HepG2 (cell line): ENCODE measurements around the gene CLASP1. TPM values are rescaled to one million over a fixed set of nuclear protein-coding genes. Genes with fewer than 3 reads are reported as not detected.
A peak's percentile ranks its signal among the peaks of the same experiment; 100 is the strongest.

ENCODE experiments used
- ATAC-seq: fragments of 200-7000 bp; cut with Tn5 transposase; 3 replicates; pipeline ENCODE4 v1.9.1; 2020; ENCODE audit warnings: mild to moderate bottlenecking, moderate library complexity
- BruUV-seq: library from RNA; stranded (reverse); fragments of 400-500 nt; replicated peaks from 2 replicates; lab custom pipeline; 2021; lab: Mats Ljungman, UMichigan
- CTCF ChIA-PET: fragments of 300-600 bp; formaldehyde crosslinking; extraction: SDS; loops from one replicate; lab custom pipeline; 2021; ENCODE audit warnings: low total read pairs, inconsistent platforms, low intra/inter-chr PET ratio; lab: Yijun Ruan, JAX
- POLR2A ChIA-PET: fragments of 350-600 bp; sonication (Branson Sonifier 250); formaldehyde crosslinking; loops from one replicate; lab custom pipeline; 2020; ENCODE audit warnings: antibody characterized with exemption, inconsistent platforms; lab: Yijun Ruan, JAX
- DNase-seq: peaks from one replicate; pipeline ENCODE4 v3.0.0-alpha.2; 2015; ENCODE audit warnings: low spot score
- FAIRE-seq: peaks from 3 replicates; lab custom pipeline; 2011; peaks lifted over from hg19 to GRCh38; lab: Jason Lieb, UNC
- H2AFZ ChIP-seq: one replicate; pipeline ENCODE4 v1.6.1; 2011; ENCODE audit warnings: low read length, inconsistent platforms
- H3K27ac ChIP-seq: fragments of 300-600 bp; 3 replicates; pipeline ENCODE4 v1.8.0; 2011; ENCODE audit warnings: mixed run types, mild to moderate bottlenecking, mixed read lengths, low read length, inconsistent platforms; ENCODE audit not compliant: insufficient read depth; ENCODE audit errors: extremely low read length
- H3K27me3 ChIP-seq, 2 experiments: fragments of 200-600 bp in 1 of 2; 2 replicates in 1 of 2; 3 replicates in 1 of 2; pipeline versions ENCODE4 v1.6.0 to v1.8.0; 2011; ENCODE audit warnings: low read length in 2 of 2, mild to moderate bottlenecking in 2 of 2, moderate library complexity in 2 of 2, inconsistent platforms in 1 of 2; ENCODE audit not compliant: insufficient read depth in 2 of 2, control insufficient read depth in 1 of 2
- H3K36me3 ChIP-seq, 2 experiments: fragments of 200-600 bp in 1 of 2; replicated peaks in 1 of 2; 2 replicates in 1 of 2; 3 replicates in 1 of 2; pipeline versions ENCODE4 v1.5.1 to v1.8.0; 2011; ENCODE audit warnings: low read length in 2 of 2, inconsistent platforms in 1 of 2; ENCODE audit not compliant: insufficient read depth in 2 of 2, control insufficient read depth in 1 of 2
- H3K4me1 ChIP-seq: 2 replicates; pipeline ENCODE4 v1.5.1; 2012; ENCODE audit warnings: low read length, inconsistent platforms; ENCODE audit not compliant: insufficient read depth
- H3K4me2 ChIP-seq: 2 replicates; pipeline ENCODE4 v1.6.0; 2011; ENCODE audit warnings: low read depth, low read length, inconsistent platforms
- H3K4me3 ChIP-seq, 3 experiments: fragments of 200-600 bp in 1 of 3; sonication (generic), shearing (Covaris generic) in 1 of 3; replicated peaks in 1 of 3; 2 replicates each; pipeline ENCODE4 v1.5.1; 2011 to 2016; ENCODE audit warnings: low read length in 3 of 3, inconsistent platforms in 2 of 3, low read depth in 2 of 3, mild to moderate bottlenecking in 2 of 3, control low read depth in 1 of 3, mixed read lengths in 1 of 3; ENCODE audit not compliant: insufficient read depth in 1 of 3
- H3K79me2 ChIP-seq: one replicate; pipeline ENCODE4 v1.6.1; 2011; ENCODE audit warnings: low read length, inconsistent platforms; ENCODE audit not compliant: insufficient read depth
- H3K9ac ChIP-seq: 2 replicates; pipeline ENCODE4 v1.6.0; 2011; ENCODE audit warnings: mild to moderate bottlenecking, low read depth, low read length, inconsistent platforms; ENCODE audit not compliant: insufficient read depth
- H3K9me3 ChIP-seq: 2 replicates; pipeline ENCODE4 v1.5.1; 2012; ENCODE audit warnings: mild to moderate bottlenecking, low read length
- H4K20me1 ChIP-seq: 2 replicates; pipeline ENCODE4 v1.6.0; 2011; ENCODE audit warnings: inconsistent platforms, mild to moderate bottlenecking, low read length, moderate library complexity; ENCODE audit not compliant: insufficient read depth
- CENPT ChIP-seq: sonication (generic); formaldehyde crosslinking; IDR thresholded peaks from 2 replicates; pipeline ENCODE4 v1.8.0; 2022; ENCODE audit warnings: low read depth, mild to moderate bottlenecking, moderate library complexity, missing genetic modification reagents
- FOXO4 ChIP-seq: sonication (generic); formaldehyde crosslinking; conservative IDR thresholded peaks from 2 replicates; pipeline ENCODE4 v1.8.1; 2023; ENCODE audit warnings: missing genetic modification reagents
- MAF1 ChIP-seq: sonication (generic); formaldehyde crosslinking; IDR thresholded peaks from 2 replicates; pipeline ENCODE4 v1.5.0; 2020; ENCODE audit warnings: missing genetic modification reagents, borderline replicate concordance
- MAFK ChIP-seq, 2 experiments: IDR thresholded peaks in 1 of 2; conservative IDR thresholded peaks in 1 of 2; 2 replicates each; pipeline ENCODE4 v1.6.1; 2011; ENCODE audit warnings: improper control_type of control experiment in 2 of 2, low read length in 2 of 2
- MIXL1 ChIP-seq: IDR thresholded peaks from 2 replicates; pipeline ENCODE4 v1.6.1; 2016
- SALL1 ChIP-seq: sonication (generic); formaldehyde crosslinking; IDR thresholded peaks from 2 replicates; pipeline ENCODE4 v1.8.0; 2022; ENCODE audit warnings: mild to moderate bottlenecking, missing genetic modification reagents
- STAG1 ChIP-seq: sonication (generic); formaldehyde crosslinking; IDR thresholded peaks from 2 replicates; pipeline ENCODE4 v1.4.0; 2020; ENCODE audit warnings: missing genetic modification reagents
- ZBTB38 ChIP-seq: sonication (generic); formaldehyde crosslinking; IDR thresholded peaks from 2 replicates; pipeline ENCODE4 v1.5.1; 2020; ENCODE audit warnings: mild to moderate bottlenecking, missing genetic modification reagents
- ZFP1 ChIP-seq: IDR thresholded peaks from 2 replicates; pipeline ENCODE4 v1.6.1; 2016
- ZNF33A ChIP-seq: sonication (generic); formaldehyde crosslinking; IDR thresholded peaks from 2 replicates; pipeline ENCODE4 v1.5.1; 2020; ENCODE audit warnings: missing genetic modification reagents, mild to moderate bottlenecking, moderate library complexity, borderline replicate concordance
- ZNF7 ChIP-seq: IDR thresholded peaks from 2 replicates; pipeline ENCODE4 v1.6.1; 2016; ENCODE audit warnings: missing biosample characterization, missing genetic modification reagents
- ZNF790 ChIP-seq: sonication (generic); formaldehyde crosslinking; IDR thresholded peaks from 2 replicates; pipeline ENCODE4 v1.8.0; 2022; ENCODE audit warnings: missing genetic modification reagents, mild to moderate bottlenecking, borderline replicate concordance
- ZSCAN22 ChIP-seq: sonication (generic); formaldehyde crosslinking; IDR thresholded peaks from 2 replicates; pipeline ENCODE4 v1.4.0; 2020; ENCODE audit warnings: mild to moderate bottlenecking, missing genetic modification reagents
- WGBS: methylation state at CpG from one replicate; pipeline ENCODE4 v1.1.6; 2017; ENCODE audit warnings: low lambda C conversion rate; 5-methylcytosine and 5-hydroxymethylcytosine counted together
- in situ Hi-C: cut with HindIII; loops from 2 replicates; pipeline ENCODE4 v1.10.0; 2017; ENCODE audit warnings: low pct_unique_long_range_greater_than_20kb; ENCODE audit not compliant: extremely low pct_ligation_motif_present
- intact Hi-C: fragments of 100-400 bp; cut with micrococcal nuclease; formaldehyde crosslinking; loops from one replicate; pipeline ENCODE4 v1.10.0; 2022; ENCODE audit not compliant: unreplicated experiment
- polyA plus RNA-seq, 8 experiments: library from polyadenylated mRNA; depleted of rRNA in 3 of 8; stranded (reverse) in 7 of 8; unstranded in 1 of 8; fragments of >200 nt; fragmentation: Illumina TruSeq in 4 of 8; extraction: Trizol in 4 of 8; gene quantifications; 2 replicates each; pipeline versions ENCODE4 v1.2.1 to v1.2.3, GENCODE V29; 2011 to 2016; ENCODE audit warnings: low read depth in 4 of 8, missing spikeins in 1 of 8, mixed read lengths in 1 of 8; ENCODE audit not compliant: insufficient read depth in 1 of 8
- total RNA-seq, 5 experiments: library from RNA; depleted of rRNA; stranded (reverse); fragments of >200 nt; fragmentation: Illumina TruSeq; extraction: Trizol; gene quantifications; 2 replicates each; pipeline ENCODE4 v1.2.3, GENCODE V29; 2016; ENCODE audit warnings: low read depth in 1 of 5
- TF ChIP-seq, protein P1 (sequence below): sonication (generic); formaldehyde crosslinking; IDR thresholded peaks from 2 replicates; pipeline ENCODE4 v1.4.0; 2020; ENCODE audit warnings: mild to moderate bottlenecking, missing genetic modification reagents

Gene CLASP1
- total and polyA plus RNA-seq, 2 of the 13 experiments (the other 11 are each of a cell fraction or from before 2014, with no cell fraction given) = 11.7 to 47.9 TPM

GRCh38 chr2:121608367-121608766 is 40.9 kb downstream of the CLASP1 start:
- ChIA-PET CTCF (no interaction called here), POLR2A (no interaction called here)
- Histone ChIP-seq H3K4me2 (no peak overlapping the region), H2AFZ (no peak overlapping the region), H4K20me1 (peaks cover 4% of the 10 kb centered on the region; the same call in 1 of the 2 replicates), H3K27ac (no peak overlapping the region), H3K4me3 (no peak overlapping the region), H3K9me3 (no peaks in the 10 kb centered on the region), H3K9ac (no peak overlapping the region), H3K36me3 (peaks cover 6 to 23% of the 10 kb centered on the region in 2 experiments; a peak in 4 of 5 replicates), H3K4me1 (peaks cover 33% of the 10 kb centered on the region), H3K79me2 (peaks cover 48% of the 10 kb centered on the region), H3K27me3 (no peaks in the 10 kb centered on the region)
- ATAC-seq (no peak), FAIRE-seq (no peak), DNase-seq (no peak)
- 94% methylated on average over 4 of the region's 4 CpGs for WGBS
- peak; percentile 79 for TF ChIP-seq ZNF7
- no peak for TF ChIP-seq SALL1
- 0 out of 2 replicates have a peak, but pooled peaks have one; percentile 30 for TF ChIP-seq FOXO4 (CRISPR knock-in tag)
- no TSS peak for BruUV-seq
- in situ Hi-C loops (no loop called here), intact Hi-C loops (no loop called here)

GRCh38 chr2:121605820-121606733 is 43.2 kb downstream of the CLASP1 start:
- ATAC-seq = peak; percentile 52
- no TSS peak for BruUV-seq
- Histone ChIP-seq H2AFZ (no peak overlapping the region), H3K27me3 (no peaks in the 10 kb centered on the region), H4K20me1 (peaks cover 4% of the 10 kb centered on the region; the same call in 1 of the 2 replicates), H3K4me2 (no peak overlapping the region), H3K27ac (no peak overlapping the region), H3K9ac (no peak overlapping the region), H3K4me3 (no peak overlapping the region), H3K9me3 (no peaks in the 10 kb centered on the region), H3K36me3 (peaks cover 6 to 34% of the 10 kb centered on the region in 2 experiments; a peak in 4 of 5 replicates), H3K79me2 (peaks cover 46% of the 10 kb centered on the region), H3K4me1 (peaks cover 33% of the 10 kb centered on the region)
- intact Hi-C loops (no loop called here), in situ Hi-C loops (no loop called here)
- TF ChIP-seq ZFP1 (CRISPR knock-in tag) (no peak), STAG1 (CRISPR knock-in tag) (peak; percentile 11; the same call in 1 of the 2 replicates), ZNF790 (no peak), MAFK (conservative IDR thresholded peaks at IDR 0.05 in 1 of 2, IDR thresholded peaks at IDR 0.05 in 1 of 2; ENCODE audit: low read length in 2 of 2) (no peak), ZSCAN22 (CRISPR knock-in tag) (no peak), ZBTB38 (CRISPR knock-in tag) (peak; percentile 85), CENPT (CRISPR knock-in tag) (no peak), MAF1 (CRISPR knock-in tag) (no peak), MIXL1 (CRISPR knock-in tag) (no peak), ZNF33A (CRISPR knock-in tag) (no peak)
- TF ChIP-seq, protein P1, sequence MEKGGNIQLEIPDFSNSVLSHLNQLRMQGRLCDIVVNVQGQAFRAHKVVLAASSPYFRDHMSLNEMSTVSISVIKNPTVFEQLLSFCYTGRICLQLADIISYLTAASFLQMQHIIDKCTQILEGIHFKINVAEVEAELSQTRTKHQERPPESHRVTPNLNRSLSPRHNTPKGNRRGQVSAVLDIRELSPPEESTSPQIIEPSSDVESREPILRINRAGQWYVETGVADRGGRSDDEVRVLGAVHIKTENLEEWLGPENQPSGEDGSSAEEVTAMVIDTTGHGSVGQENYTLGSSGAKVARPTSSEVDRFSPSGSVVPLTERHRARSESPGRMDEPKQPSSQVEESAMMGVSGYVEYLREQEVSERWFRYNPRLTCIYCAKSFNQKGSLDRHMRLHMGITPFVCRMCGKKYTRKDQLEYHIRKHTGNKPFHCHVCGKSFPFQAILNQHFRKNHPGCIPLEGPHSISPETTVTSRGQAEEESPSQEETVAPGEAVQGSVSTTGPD (CRISPR knock-in tag) = no peak
- CTCF ChIA-PET = no interaction called here
- DNase-seq = no peak
- POLR2A ChIA-PET = interaction anchor here (0.7 to 1.2 kb wide), 3 partner anchors 44 to 76 kb away, joined by 3 to 6 read pairs (median 4); partner anchors contain the start of gene RNU4ATAC
- WGBS = 94% methylated on average over 11 of the region's 11 CpGs
- FAIRE-seq = no peak
